Measurements from ENCODE around the gene NOPCHAP1. TPM values are rescaled to one million over a fixed set of nuclear protein-coding genes. Genes with fewer than 3 reads are reported as not detected.
A peak's percentile ranks its signal among the peaks of the same experiment; 100 is the strongest.

Gene NOPCHAP1
- total RNA-seq, 1 donor from 2014 or later: 11.5 TPM

DNA sequence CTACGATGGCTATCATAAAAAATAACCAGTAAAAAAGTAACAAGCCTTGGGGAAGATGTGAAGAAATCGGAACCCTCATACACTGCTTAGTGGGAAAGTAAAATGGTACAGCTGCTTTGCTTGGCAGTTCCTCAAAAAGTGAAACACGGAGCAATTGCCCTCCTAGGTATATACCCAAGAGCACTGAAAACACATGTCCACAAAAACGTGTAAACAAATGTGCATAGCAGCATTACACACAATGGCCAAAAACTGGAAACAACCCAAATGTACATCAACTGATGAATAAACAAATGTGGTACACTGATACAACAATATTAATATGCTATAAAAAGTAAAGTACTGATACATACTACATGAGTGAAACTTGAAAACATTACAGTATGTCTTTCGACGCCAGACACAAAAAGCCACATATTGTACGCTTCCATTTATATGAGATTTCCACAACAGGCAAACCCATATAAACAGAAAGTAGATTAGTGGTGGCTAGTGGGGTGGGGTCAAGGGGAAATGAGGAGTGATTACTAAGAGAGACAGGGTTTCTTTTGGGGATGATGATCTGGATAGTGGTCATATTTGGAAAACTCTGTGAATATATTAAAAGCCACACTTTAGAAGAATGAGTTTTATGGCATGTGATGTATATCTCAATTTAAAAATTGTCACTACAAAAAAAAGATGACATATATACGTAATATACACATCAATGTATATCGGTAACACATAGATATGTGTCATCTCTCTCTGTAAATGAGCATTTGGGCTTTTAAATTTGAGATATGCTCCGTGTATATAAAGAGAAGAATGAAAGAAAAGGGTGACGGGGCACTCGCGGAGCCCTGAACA is 29.0 kb upstream of the NOPCHAP1 start:
- ATAC-seq (no peak), DNase-seq (no peak)
- Histone ChIP-seq H3K4me1 (peaks cover 9% of the 10 kb centered on the region), H3K36me3 (no peaks in the 10 kb centered on the region), H3K9me3 (no peaks in the 10 kb centered on the region), H3K4me3 (peak overlapping the region; percentile 71), H3K27ac (no peak overlapping the region), H3K27me3 (no peaks in the 10 kb centered on the region)
- intact Hi-C loops (cut with DNase I): no loop called here
- no peak for TF ChIP-seq CTCF (IDR thresholded peaks at IDR 0.05)

DNA sequence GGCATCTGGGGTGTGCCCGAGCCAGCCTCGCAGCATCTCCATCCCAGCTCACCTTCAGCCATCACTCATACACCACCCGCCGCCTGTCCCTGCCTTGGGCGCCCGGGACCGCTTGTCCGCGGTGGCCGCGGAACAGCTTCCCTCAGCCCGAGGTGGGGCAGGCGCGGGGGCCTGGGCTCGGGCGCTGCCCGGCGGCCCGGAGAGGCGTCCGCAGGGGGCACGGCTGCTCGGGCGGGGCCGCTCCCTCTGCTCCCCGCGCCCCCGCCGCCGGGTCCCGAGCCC is 28.5 kb upstream of the NOPCHAP1 start:
- intact Hi-C loops (cut with DNase I): no loop called here
- Histone ChIP-seq H3K4me1 (peaks cover 9% of the 10 kb centered on the region), H3K27me3 (no peaks in the 10 kb centered on the region), H3K36me3 (no peaks in the 10 kb centered on the region), H3K27ac (peak overlapping the region; percentile 69), H3K9me3 (no peaks in the 10 kb centered on the region), H3K4me3 (peak overlapping the region; percentile 71)
- DNase-seq: no peak
- ATAC-seq: no peak
- TF ChIP-seq CTCF (IDR thresholded peaks at IDR 0.05): no peak

DNA sequence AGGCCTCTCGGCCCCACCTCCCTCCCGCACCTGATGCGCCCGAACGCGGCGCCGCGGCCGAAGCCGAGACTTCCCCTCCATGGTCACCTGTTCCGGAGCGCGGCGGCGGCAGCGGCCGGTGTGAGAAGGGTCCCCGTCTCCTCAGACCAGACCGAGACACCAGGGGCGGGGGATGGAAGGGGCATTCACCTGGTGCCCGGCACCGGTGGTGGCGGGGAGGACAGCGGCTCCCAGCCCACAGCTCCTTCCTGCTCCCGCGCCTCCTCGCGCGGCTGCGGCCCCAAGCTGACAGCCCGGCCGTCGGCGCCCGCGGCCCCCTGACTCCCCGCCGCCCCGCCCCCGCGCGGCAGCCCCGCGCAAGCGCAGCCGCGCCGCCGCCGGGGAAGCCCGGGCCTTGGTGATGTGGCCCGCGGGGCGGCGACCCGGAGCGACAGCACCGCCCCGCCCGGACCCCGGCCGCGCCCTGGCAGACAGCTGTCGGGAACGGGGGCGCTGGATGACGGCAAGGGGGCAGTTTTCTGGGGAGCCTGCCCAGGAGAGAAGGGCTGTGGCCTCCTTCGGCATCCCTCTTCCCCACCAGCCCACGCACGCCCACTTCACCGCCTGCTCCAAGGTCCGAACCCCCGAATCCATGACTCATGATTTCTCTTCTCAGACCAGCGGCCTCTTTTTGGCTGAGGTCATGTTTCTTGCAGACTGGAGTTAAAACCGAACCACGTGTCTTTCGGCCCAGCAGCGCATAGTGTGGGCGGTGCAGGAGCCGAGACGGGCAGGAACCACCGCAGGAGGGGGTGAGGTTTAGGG is 27.9 kb upstream of the NOPCHAP1 start, which contains the start of gene SLC41A2:
Gene SLC41A2 (minus strand): TSS at position 290 of the 804 bp plus-strand sequence. CDS start 29,763 bp downstream, outside the sequence.
- TF ChIP-seq CTCF (IDR thresholded peaks at IDR 0.05): no peak
- Histone ChIP-seq H3K36me3 (no peaks in the 10 kb centered on the region), H3K9me3 (no peaks in the 10 kb centered on the region), H3K4me1 (peaks cover 9% of the 10 kb centered on the region), H3K27me3 (no peaks in the 10 kb centered on the region), H3K4me3 (peak within 1 kb of the TSS; percentile 71), H3K27ac (peak within 1 kb of the TSS; percentile 69)
- intact Hi-C loops (cut with DNase I): no loop called here
- ATAC-seq: peak; percentile 94
- peak; percentile 92 for DNase-seq

DNA sequence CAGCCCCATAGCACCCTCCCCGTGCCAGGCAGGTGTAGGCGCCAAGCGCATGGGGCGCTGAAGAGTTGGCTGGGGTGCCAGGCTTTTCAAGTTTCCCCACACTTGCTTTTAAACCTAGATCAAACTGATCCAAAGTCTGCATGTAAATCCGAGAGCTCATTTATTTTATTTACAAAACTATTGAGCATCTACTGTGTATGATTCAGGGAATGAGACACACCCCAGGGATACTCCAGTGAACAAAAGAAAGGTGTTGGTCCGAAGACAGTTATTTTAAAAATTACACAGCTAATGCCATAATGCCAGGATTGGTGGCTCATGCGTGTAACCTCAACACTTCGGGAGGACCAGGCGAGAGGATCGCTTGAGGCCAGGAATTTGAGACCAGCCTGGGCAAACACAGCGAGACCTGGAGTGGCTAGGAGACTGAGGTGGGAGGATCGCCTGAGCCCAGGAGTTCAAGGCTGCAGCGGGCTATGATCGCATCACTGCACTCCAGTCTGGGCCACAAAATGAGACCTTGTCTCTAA is 27.2 kb upstream of the NOPCHAP1 start:
- no peak for TF ChIP-seq CTCF (IDR thresholded peaks at IDR 0.05)
- Histone ChIP-seq H3K9me3 (no peaks in the 10 kb centered on the region), H3K4me1 (peaks cover 9% of the 10 kb centered on the region), H3K27ac (peak overlapping the region; percentile 69), H3K36me3 (no peaks in the 10 kb centered on the region), H3K27me3 (no peaks in the 10 kb centered on the region), H3K4me3 (peak overlapping the region; percentile 71)
- DNase-seq (no peak), ATAC-seq (no peak)
- intact Hi-C loops (cut with DNase I): no loop called here

- Histone ChIP-seq H3K4me3 (no peak overlapping the region), H3K27ac (peak overlapping the region; percentile 69), H3K36me3 (no peaks in the 10 kb centered on the region), H3K9me3 (no peaks in the 10 kb centered on the region), H3K27me3 (no peaks in the 10 kb centered on the region), H3K4me1 (peaks cover 9% of the 10 kb centered on the region)
- no peak for DNase-seq
- intact Hi-C loops (cut with DNase I): no loop called here
- ATAC-seq: no peak
- no peak for TF ChIP-seq CTCF (IDR thresholded peaks at IDR 0.05)
These were observed 26.7 kb upstream of the NOPCHAP1 start for GRCh38 chr12:104959335-104959841.

Data from upper lobe of right lung (tissue), 1 donor.